Upper lobe of left lung (tissue), 4 donors: ENCODE results near the gene FADS6.

ENCODE experiments used
- CTCF ChIP-seq, 6 experiments: fragments of 450-650 bp in 4 of 6; fragments of 200-600 bp in 2 of 6; sonication (generic) in 2 of 6; IDR thresholded peaks; one replicate each; pipeline ENCODE4 v1.5.1; 2016 to 2019; ENCODE audit warnings: antibody characterized with exemption in 6 of 6
- POLR2A ChIP-seq, 4 donors: fragments of 450-650 bp; IDR thresholded peaks; one replicate each; pipeline ENCODE4 v1.5.1; 2016 to 2017; ENCODE audit warnings: antibody characterized with exemption in 4 of 4, mild to moderate bottlenecking in 2 of 4
- POLR2AphosphoS5 ChIP-seq, 2 donors: sonication (generic); formaldehyde crosslinking; IDR thresholded peaks; one replicate each; pipeline ENCODE4 v1.5.1; 2017; ENCODE audit warnings: antibody characterized with exemption in 2 of 2

GRCh38 chr17:74904687-74905409 lies 11.4 kb upstream of the FADS6 start:
- TF ChIP-seq POLR2A (IDR thresholded peaks at IDR 0.05): no peak
- TF ChIP-seq CTCF (IDR thresholded peaks at IDR 0.05): no peak
- no peak for TF ChIP-seq POLR2AphosphoS5 (IDR thresholded peaks at IDR 0.05)
